ENCODE results near the gene ITPKA. TPM values are rescaled to one million over a fixed set of nuclear protein-coding genes. Genes with fewer than 3 reads are reported as not detected.
A peak's percentile ranks its signal among the peaks of the same experiment; 100 is the strongest.

Gene ITPKA
- total RNA-seq, 2 donors from 2014 or later: 0.22 TPM; not detected in 1

GRCh38 chr15:41507820-41508290, 14.2 kb downstream of the ITPKA start:
- Mint-ChIP-seq H3K4me1 (ENCODE audit: low read depth in 2 of 2) (peaks cover 2 to 8% of the 10 kb centered on the region in 2 donors), H3K4me3 (no peak overlapping the region), H3K9me3 (no peaks in the 10 kb centered on the region), H3K27ac (no peak overlapping the region), H3K36me3 (no peaks in the 10 kb centered on the region), H3K27me3 (peaks cover 0 to 8% of the 10 kb centered on the region in 2 donors)
- DNase-seq (ENCODE audit: low spot score) (no peak), ATAC-seq (no peak)

GRCh38 chr15:41510728-41511127, 17.1 kb downstream of the ITPKA start:
- Mint-ChIP-seq H3K27me3 (peaks cover 0 to 9% of the 10 kb centered on the region in 2 donors), H3K4me3 (no peak overlapping the region), H3K27ac (no peak overlapping the region), H3K36me3 (no peaks in the 10 kb centered on the region), H3K4me1 (ENCODE audit: low read depth in 2 of 2) (peaks cover 14 to 16% of the 10 kb centered on the region in 2 donors), H3K9me3 (no peaks in the 10 kb centered on the region)
- ATAC-seq (no peak), DNase-seq (ENCODE audit: low spot score) (no peak)

DNA sequence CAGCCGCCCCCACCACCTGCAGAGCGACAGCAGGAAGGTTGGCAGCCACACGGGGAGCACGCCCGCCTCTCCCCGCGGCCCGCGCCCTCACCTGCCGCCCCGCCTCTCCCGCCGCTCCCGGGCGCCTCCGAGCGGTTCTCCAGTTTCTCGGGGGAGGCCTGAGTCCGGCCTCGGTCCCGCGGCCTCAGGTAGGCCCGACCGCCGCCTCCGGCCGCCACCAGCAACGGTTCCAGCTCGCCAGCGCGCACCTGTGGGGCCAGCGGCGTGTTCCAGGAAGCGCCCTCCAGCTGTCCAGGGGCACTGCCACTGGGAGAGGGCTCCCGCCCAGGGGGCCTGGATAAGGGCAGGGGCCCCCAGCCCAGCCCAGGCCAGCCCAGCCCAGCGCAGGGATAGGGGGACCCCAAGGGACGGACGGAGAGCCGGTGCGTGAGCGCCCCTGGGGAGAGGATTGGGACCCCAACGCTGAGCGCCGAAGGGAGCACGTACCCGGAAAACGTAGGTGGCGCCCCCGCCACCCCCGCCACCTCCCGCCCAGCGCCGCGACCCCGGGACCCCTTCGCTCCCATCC, 17.7 kb downstream of the ITPKA start:
- no peak overlapping the region for H3K27ac Mint-ChIP-seq
- peaks cover 0 to 9% of the 10 kb centered on the region in 2 donors for H3K27me3 Mint-ChIP-seq
- no peak for DNase-seq (ENCODE audit: low spot score)
- H3K9me3 Mint-ChIP-seq: no peaks in the 10 kb centered on the region
- H3K4me1 Mint-ChIP-seq (ENCODE audit: low read depth in 2 of 2): peaks cover 14 to 16% of the 10 kb centered on the region in 2 donors
- no peak for ATAC-seq
- no peaks in the 10 kb centered on the region for H3K36me3 Mint-ChIP-seq
- no peak overlapping the region for H3K4me3 Mint-ChIP-seq

DNA sequence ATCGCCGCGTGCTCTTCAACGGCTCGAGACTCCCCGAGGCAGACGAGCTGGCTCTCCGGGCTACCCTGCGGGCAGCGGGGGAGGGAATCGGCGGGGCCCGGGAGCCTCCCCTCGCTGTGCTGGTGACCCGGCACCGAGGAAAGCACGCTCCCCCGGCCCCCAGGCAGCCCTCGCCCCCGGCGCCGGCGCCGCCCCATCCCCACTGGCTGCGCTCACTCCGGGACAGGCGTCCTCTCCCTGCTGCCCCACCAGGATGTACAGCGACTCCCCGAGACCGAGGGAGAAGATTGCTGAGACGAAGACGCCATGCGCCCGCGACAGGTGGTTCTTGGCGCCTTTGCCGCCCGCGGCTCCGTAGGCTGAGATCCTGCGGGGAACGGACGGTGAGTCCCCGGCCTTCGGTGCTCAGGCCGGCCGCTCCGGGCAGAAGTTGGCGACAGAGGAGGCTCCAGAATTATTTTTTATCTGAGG, 18.3 kb downstream of the ITPKA start:
- ATAC-seq (no peak), DNase-seq (ENCODE audit: low spot score) (no peak)
- Mint-ChIP-seq H3K27ac (no peak overlapping the region), H3K4me1 (ENCODE audit: low read depth in 2 of 2) (peaks cover 14 to 16% of the 10 kb centered on the region in 2 donors), H3K27me3 (peaks cover 0 to 9% of the 10 kb centered on the region in 2 donors), H3K9me3 (no peaks in the 10 kb centered on the region), H3K36me3 (no peaks in the 10 kb centered on the region), H3K4me3 (peak overlapping the region; percentile 73)

GRCh38 chr15:41512512-41512939, 18.9 kb downstream of the ITPKA start:
- no peak for ATAC-seq
- Mint-ChIP-seq H3K4me1 (ENCODE audit: low read depth in 2 of 2) (peaks cover 14 to 16% of the 10 kb centered on the region in 2 donors), H3K36me3 (no peaks in the 10 kb centered on the region), H3K4me3 (peak overlapping the region; percentile 73), H3K9me3 (no peaks in the 10 kb centered on the region), H3K27me3 (peaks cover 0 to 9% of the 10 kb centered on the region in 2 donors), H3K27ac (no peak overlapping the region)
- no peak for DNase-seq (ENCODE audit: low spot score)

GRCh38 chr15:41512940-41513505, 19.3 kb downstream of the ITPKA start:
- ATAC-seq (peak; percentile 54 to 58), DNase-seq (ENCODE audit: low spot score) (no peak)
- Mint-ChIP-seq H3K4me1 (ENCODE audit: low read depth in 2 of 2) (peaks cover 14 to 16% of the 10 kb centered on the region in 2 donors), H3K36me3 (no peaks in the 10 kb centered on the region), H3K9me3 (no peaks in the 10 kb centered on the region), H3K4me3 (peak overlapping the region; percentile 73), H3K27ac (no peak overlapping the region), H3K27me3 (peaks cover 0 to 9% of the 10 kb centered on the region in 2 donors)

- no peak for DNase-seq (ENCODE audit: low spot score)
Measured at GRCh38 chr15:41513506-41514227, 20.0 kb downstream of the ITPKA start, which contains the start of gene LTK. Gene LTK (minus strand): TSS chr15:41513827. CDS start chr15:41513709, 118 bp downstream.

GRCh38 chr15:41517895-41518449, 24.3 kb downstream of the ITPKA start:
- DNase-seq (ENCODE audit: low spot score) (no peak), ATAC-seq (no peak)
- Mint-ChIP-seq H3K4me1 (ENCODE audit: low read depth in 2 of 2) (peaks cover 10 to 13% of the 10 kb centered on the region in 2 donors), H3K9me3 (no peaks in the 10 kb centered on the region), H3K27ac (no peak overlapping the region), H3K36me3 (no peaks in the 10 kb centered on the region), H3K4me3 (no peak overlapping the region), H3K27me3 (peaks cover 0 to 4% of the 10 kb centered on the region in 2 donors)

More at GRCh38 chr15:41513506-41514227, 20.0 kb downstream of the ITPKA start, which contains the start of gene LTK:
- H3K36me3 Mint-ChIP-seq: no peaks in the 10 kb centered on the region
- no peaks in the 10 kb centered on the region for H3K9me3 Mint-ChIP-seq
- peak within 1 kb of the TSS; percentile 73 for H3K4me3 Mint-ChIP-seq
- peaks cover 0 to 9% of the 10 kb centered on the region in 2 donors for H3K27me3 Mint-ChIP-seq
- peak; percentile 47 to 62 for ATAC-seq
- H3K4me1 Mint-ChIP-seq (ENCODE audit: low read depth in 2 of 2): peaks cover 14 to 16% of the 10 kb centered on the region in 2 donors
- no peak within 1 kb of the TSS for H3K27ac Mint-ChIP-seq

GRCh38 chr15:41520636-41521035, 27.0 kb downstream of the ITPKA start:
- Mint-ChIP-seq H3K27me3 (no peaks in the 10 kb centered on the region), H3K4me3 (no peak overlapping the region), H3K9me3 (no peaks in the 10 kb centered on the region), H3K27ac (no peak overlapping the region), H3K4me1 (ENCODE audit: low read depth in 2 of 2) (no peaks in the 10 kb centered on the region), H3K36me3 (no peaks in the 10 kb centered on the region)
- ATAC-seq: no peak
- DNase-seq (ENCODE audit: low spot score): no peak

DNA sequence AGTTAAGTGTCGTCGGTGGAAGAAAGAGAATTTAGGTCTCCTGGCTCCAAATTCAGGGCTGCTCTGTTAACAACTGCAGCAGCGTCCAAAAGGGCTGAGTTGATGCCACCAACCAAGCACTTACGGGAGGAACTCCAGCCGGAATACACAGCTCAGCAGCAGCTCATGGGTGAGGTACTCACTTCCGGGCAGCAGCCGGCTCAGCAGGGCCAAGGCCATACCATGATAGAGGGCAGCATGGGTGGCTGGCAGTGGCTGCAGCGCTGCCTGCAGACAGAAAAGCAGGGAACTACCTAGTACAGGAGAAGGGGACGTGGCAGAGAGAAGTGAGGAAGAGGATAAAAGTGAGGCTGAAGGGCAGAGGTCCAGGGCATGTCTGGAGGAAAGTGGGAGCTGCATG, 27.9 kb downstream of the ITPKA start:
- ATAC-seq: no peak
- DNase-seq (ENCODE audit: low spot score): no peak
- Mint-ChIP-seq H3K27me3 (no peaks in the 10 kb centered on the region), H3K4me1 (ENCODE audit: low read depth in 2 of 2) (no peaks in the 10 kb centered on the region), H3K4me3 (no peak overlapping the region), H3K9me3 (no peaks in the 10 kb centered on the region), H3K36me3 (peaks cover 4% of the 10 kb centered on the region), H3K27ac (no peak overlapping the region)

DNA sequence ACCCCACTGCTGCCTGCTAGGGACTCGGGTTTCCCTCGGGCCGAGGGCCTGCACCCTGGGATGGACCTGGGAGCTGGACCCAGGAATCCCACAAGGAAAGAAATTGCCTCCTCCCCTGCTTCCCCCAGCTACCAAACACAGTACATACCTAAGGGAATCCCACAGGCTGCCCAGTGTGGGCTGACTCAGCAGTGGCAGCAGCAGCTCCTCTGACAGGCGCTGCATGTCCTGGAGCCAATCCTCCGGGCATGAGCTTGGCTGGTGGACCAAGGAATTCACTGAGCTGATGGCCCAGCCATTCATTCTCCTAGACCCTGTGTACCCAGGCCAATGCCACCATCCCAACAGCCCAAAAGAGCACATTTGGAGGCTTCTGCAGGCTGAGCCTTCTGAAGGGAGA, 29.4 kb downstream of the ITPKA start:
- H3K36me3 Mint-ChIP-seq: peaks cover 6% of the 10 kb centered on the region
- H3K9me3 Mint-ChIP-seq: no peaks in the 10 kb centered on the region
- DNase-seq (ENCODE audit: low spot score) (no peak), ATAC-seq (no peak)
- H3K4me3 Mint-ChIP-seq: no peak overlapping the region
- H3K4me1 Mint-ChIP-seq (ENCODE audit: low read depth in 2 of 2): no peaks in the 10 kb centered on the region
- H3K27me3 Mint-ChIP-seq: no peaks in the 10 kb centered on the region
- no peak overlapping the region for H3K27ac Mint-ChIP-seq

DNA sequence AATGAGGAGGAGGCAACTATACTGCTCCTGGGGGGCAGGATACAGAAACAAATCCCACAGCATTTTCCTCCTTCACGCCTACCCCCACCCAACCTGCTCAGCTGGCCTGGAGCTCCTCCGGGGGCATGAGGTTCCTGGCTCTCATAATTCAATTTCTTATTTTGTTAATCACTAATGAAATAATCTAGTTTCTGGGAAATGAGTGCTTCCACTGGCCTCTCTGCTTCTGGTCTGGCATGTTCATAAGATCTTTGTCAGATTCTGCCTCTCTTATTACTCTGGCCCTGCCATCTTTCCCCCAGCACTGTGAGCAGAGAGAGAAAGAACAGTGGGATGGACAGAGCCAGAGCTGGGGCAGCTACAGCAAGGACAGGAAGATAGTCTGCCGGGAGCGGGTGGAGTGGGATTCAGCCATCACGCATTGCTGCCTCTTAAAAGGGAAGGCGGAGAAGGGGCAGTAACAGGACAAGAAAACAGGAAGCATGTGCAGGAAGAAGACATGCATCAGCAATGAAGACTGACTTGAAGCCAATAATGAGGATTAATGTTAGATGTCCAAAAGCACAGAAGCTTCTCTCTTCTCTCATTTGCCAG, 36.8 kb downstream of the ITPKA start:
- Mint-ChIP-seq H3K4me3 (no peak overlapping the region), H3K4me1 (ENCODE audit: low read depth in 2 of 2) (peaks cover 0 to 6% of the 10 kb centered on the region in 2 donors), H3K27ac (no peak overlapping the region), H3K27me3 (no peaks in the 10 kb centered on the region), H3K9me3 (no peaks in the 10 kb centered on the region), H3K36me3 (peaks cover 13% of the 10 kb centered on the region)
- no peak for DNase-seq (ENCODE audit: low spot score)
- no peak for ATAC-seq

- ATAC-seq: no peak
Measured at GRCh38 chr15:41535544-41535943, 41.9 kb downstream of the ITPKA start.

More at GRCh38 chr15:41535544-41535943, 41.9 kb downstream of the ITPKA start:
- no peaks in the 10 kb centered on the region for H3K36me3 Mint-ChIP-seq
- DNase-seq (ENCODE audit: low spot score): no peak
- no peaks in the 10 kb centered on the region for H3K9me3 Mint-ChIP-seq
- H3K4me1 Mint-ChIP-seq (ENCODE audit: low read depth in 2 of 2): peaks cover 0 to 5% of the 10 kb centered on the region in 2 donors
- H3K27ac Mint-ChIP-seq: no peak overlapping the region
- H3K4me3 Mint-ChIP-seq: no peak overlapping the region
- H3K27me3 Mint-ChIP-seq: no peaks in the 10 kb centered on the region
